Epithelial cell of esophagus (primary cell): Measurements from ENCODE around the gene SLC12A1.

Source experiments
- DNase-seq: peaks from one replicate; pipeline ENCODE4 v3.0.0; 2010; ENCODE audit warnings: low read depth
- H3K4me3 ChIP-seq: 2 replicates; pipeline ENCODE4 v1.5.1; 2011; ENCODE audit warnings: mild to moderate bottlenecking, low read length, control low read depth
- CTCF ChIP-seq: IDR thresholded peaks from 2 replicates; pipeline ENCODE4 v1.5.1; 2011; ENCODE audit warnings: low read depth, mild to moderate bottlenecking, low read length, control low read depth, inconsistent platforms; ENCODE audit not compliant: insufficient read depth; ENCODE audit errors: missing control alignments

SLC12A1 gene

GRCh38 chr15:48265135-48265534 is 59.0 kb downstream of the SLC12A1 start:
- H3K4me3 ChIP-seq, result no peak overlapping the region
- TF ChIP-seq CTCF, result no peak
- DNase-seq, result no peak

- peak; percentile 55 for DNase-seq
- TF ChIP-seq CTCF, result no peak
- no peak overlapping the region for H3K4me3 ChIP-seq
These were observed 60.1 kb downstream of the SLC12A1 start for GRCh38 chr15:48266024-48266689.

GRCh38 chr15:48267766-48268165 is 61.7 kb downstream of the SLC12A1 start:
- no peak for DNase-seq
- no peak overlapping the region for H3K4me3 ChIP-seq
- TF ChIP-seq CTCF, result no peak

- H3K4me3 ChIP-seq, result no peak overlapping the region
- DNase-seq, result no peak
- no peak for TF ChIP-seq CTCF
These were observed 66.9 kb downstream of the SLC12A1 start for GRCh38 chr15:48273049-48273448.

GRCh38 chr15:48278666-48279065 is 72.6 kb downstream of the SLC12A1 start:
- H3K4me3 ChIP-seq, result no peak overlapping the region
- no peak for DNase-seq
- no peak for TF ChIP-seq CTCF

GRCh38 chr15:48279608-48280007 is 73.5 kb downstream of the SLC12A1 start:
- no peak for DNase-seq
- TF ChIP-seq CTCF, result no peak
- no peak overlapping the region for H3K4me3 ChIP-seq

- no peak overlapping the region for H3K4me3 ChIP-seq
- TF ChIP-seq CTCF, result no peak
- no peak for DNase-seq
These were observed 75.6 kb downstream of the SLC12A1 start for GRCh38 chr15:48281674-48282073.
